H1 (cell line): ENCODE data around the gene HMHB1. TPM values are rescaled to one million over a fixed set of nuclear protein-coding genes. Genes with fewer than 3 reads are reported as not detected.
"Not testable (repeated sequence)": the region's sequence is repeated elsewhere in the genome, so short reads cannot be mapped to it uniquely, and the experiment has no call there.

ENCODE experiments used
- CTCF ChIA-PET: fragments of 300-600 bp; sonication (Branson Sonifier 250); formaldehyde crosslinking; loops from one replicate; lab custom pipeline; 2021; ENCODE audit not compliant: partially characterized antibody; lab: Charles Lee
- POLR2A ChIA-PET: fragments of 300-600 bp; sonication (Branson Sonifier 250); formaldehyde crosslinking; loops from one replicate; lab custom pipeline; 2021; ENCODE audit warnings: inconsistent platforms; ENCODE audit not compliant: partially characterized antibody; lab: Charles Lee
- DNase-seq, 2 experiments: peaks; one replicate each; pipeline versions ENCODE4 v3.0.0 to v3.0.0-alpha.2; 2010 to 2022; ENCODE audit warnings: low spot score in 2 of 2, low read depth in 1 of 2, mixed read lengths in 1 of 2
- FAIRE-seq: peaks from 2 replicates; lab custom pipeline; 2011; peaks lifted over from hg19 to GRCh38; lab: Jason Lieb, UNC
- H2AFZ ChIP-seq: 2 replicates; pipeline ENCODE4 v1.8.1; 2012; ENCODE audit warnings: low read length, inconsistent platforms
- H2AK5ac ChIP-seq: 2 replicates; pipeline ENCODE4 v1.6.1; 2013; ENCODE audit warnings: low read depth, low read length
- H2BK120ac ChIP-seq: replicated peaks from 2 replicates; pipeline ENCODE3; 2013; ENCODE audit warnings: low read depth, low read length, inconsistent platforms
- H2BK12ac ChIP-seq: 2 replicates; pipeline ENCODE4 v1.6.1; 2013; ENCODE audit warnings: low read depth, low read length
- H2BK15ac ChIP-seq: 2 replicates; pipeline ENCODE4 v1.6.1; 2013; ENCODE audit warnings: low read length
- H2BK20ac ChIP-seq: 2 replicates; pipeline ENCODE4 v1.6.1; 2013; ENCODE audit warnings: low read length
- H2BK5ac ChIP-seq: 2 replicates; pipeline ENCODE4 v1.6.1; 2013; ENCODE audit warnings: low read depth, low read length
- H3K14ac ChIP-seq: 2 replicates; pipeline ENCODE4 v1.6.1; 2013; ENCODE audit warnings: inconsistent platforms; ENCODE audit not compliant: insufficient read length
- H3K18ac ChIP-seq: 2 replicates; pipeline ENCODE4 v1.6.1; 2013; ENCODE audit warnings: low read length; ENCODE audit errors: extremely low read depth
- H3K23ac ChIP-seq: 2 replicates; pipeline ENCODE4 v1.6.1; 2013; ENCODE audit warnings: inconsistent platforms; ENCODE audit not compliant: insufficient read length
- H3K23me2 ChIP-seq: 2 replicates; pipeline ENCODE4 v1.6.1; 2013; ENCODE audit warnings: low read depth, low read length
- H3K27ac ChIP-seq: 2 replicates; pipeline ENCODE4 v1.6.1; 2011; ENCODE audit warnings: low read depth, low read length, inconsistent platforms
- H3K27me3 ChIP-seq, 4 experiments: replicated peaks in 1 of 4; 1 replicate in 1 of 4; 2 replicates in 3 of 4; pipeline versions ENCODE4 v1.6.1 to v1.8.1; 2011 to 2013; ENCODE audit warnings: low read length in 3 of 4, mild to moderate bottlenecking in 3 of 4, inconsistent platforms in 2 of 4, mixed read lengths in 2 of 4, moderate library complexity in 1 of 4; ENCODE audit not compliant: control insufficient read depth in 3 of 4, insufficient read depth in 3 of 4; ENCODE audit errors: extremely low read depth in 1 of 4
- H3K36me3 ChIP-seq, 4 experiments: 2 replicates each; pipeline versions ENCODE4 v1.6.1 to v1.8.1; 2011 to 2013; ENCODE audit warnings: mild to moderate bottlenecking in 4 of 4, low read length in 3 of 4, moderate library complexity in 2 of 4, control low read depth in 1 of 4, inconsistent platforms in 1 of 4; ENCODE audit not compliant: insufficient read depth in 4 of 4, control insufficient read depth in 2 of 4
- H3K4ac ChIP-seq: replicated peaks from 2 replicates; pipeline ENCODE3; 2013; ENCODE audit warnings: low read length, low read depth, mixed read lengths, inconsistent platforms; ENCODE audit not compliant: insufficient read length
- H3K4me1 ChIP-seq, 4 experiments: replicated peaks in 1 of 4; 1 replicate in 1 of 4; 2 replicates in 3 of 4; pipeline versions ENCODE4 v1.6.1 to v1.8.1; 2011 to 2013; ENCODE audit warnings: low read length in 3 of 4, inconsistent platforms in 2 of 4, mixed read lengths in 1 of 4; ENCODE audit not compliant: insufficient read depth in 4 of 4, control insufficient read depth in 3 of 4
- H3K4me2 ChIP-seq, 2 experiments: 2 replicates each; pipeline versions ENCODE4 v1.6.1 to v1.8.1; 2011 to 2013; ENCODE audit warnings: low read depth in 2 of 2, low read length in 2 of 2, control low read depth in 1 of 2, inconsistent platforms in 1 of 2, mild to moderate bottlenecking in 1 of 2; ENCODE audit not compliant: insufficient read depth in 1 of 2
- H3K4me3 ChIP-seq, 4 experiments: fragments of 200-600, 300-600 bp in 1 of 4; sonication (generic), shearing (Covaris generic), sonication (Bioruptor Twin) in 1 of 4; 2 replicates each; pipeline versions ENCODE4 v1.5.1 to v1.8.1; 2011 to 2016; ENCODE audit warnings: low read length in 4 of 4, low read depth in 3 of 4, control low read depth in 2 of 4, inconsistent platforms in 2 of 4, mild to moderate bottlenecking in 2 of 4, mixed read lengths in 1 of 4, moderate library complexity in 1 of 4; ENCODE audit not compliant: insufficient read depth in 2 of 4; ENCODE audit errors: extremely low read depth in 1 of 4
- H3K56ac ChIP-seq: replicated peaks from 2 replicates; pipeline ENCODE3; 2013; ENCODE audit warnings: low read depth, mild to moderate bottlenecking, mixed read lengths, low read length, inconsistent platforms; ENCODE audit not compliant: insufficient read length
- H3K79me1 ChIP-seq: 2 replicates; pipeline ENCODE4 v1.6.1; 2013; ENCODE audit warnings: low read depth, low read length, control low read depth
- H3K79me2 ChIP-seq, 2 experiments: 2 replicates each; pipeline versions ENCODE4 v1.6.1 to v1.8.1; 2012 to 2013; ENCODE audit warnings: low read length in 2 of 2, mild to moderate bottlenecking in 2 of 2, inconsistent platforms in 1 of 2; ENCODE audit not compliant: insufficient read depth in 2 of 2, control insufficient read depth in 1 of 2
- H3K9ac ChIP-seq, 4 experiments: replicated peaks in 1 of 4; 1 replicate in 1 of 4; 2 replicates in 3 of 4; pipeline versions ENCODE4 v1.6.1 to v1.8.1; 2011 to 2013; ENCODE audit warnings: low read depth in 3 of 4, low read length in 3 of 4, control low read depth in 2 of 4, mild to moderate bottlenecking in 2 of 4, moderate library complexity in 2 of 4, inconsistent platforms in 1 of 4; ENCODE audit errors: extremely low read depth in 1 of 4
- H3K9me3 ChIP-seq, 2 experiments: 2 replicates each; pipeline versions ENCODE4 v1.6.1 to v1.8.1; 2012 to 2013; ENCODE audit warnings: mild to moderate bottlenecking in 2 of 2, moderate library complexity in 2 of 2, control low read depth in 1 of 2, inconsistent platforms in 1 of 2, low read depth in 1 of 2, low read length in 1 of 2, mixed read lengths in 1 of 2; ENCODE audit not compliant: insufficient read depth in 2 of 2
- H4K20me1 ChIP-seq, 2 experiments: replicated peaks in 1 of 2; 2 replicates each; pipeline versions ENCODE3 to v1.8.1; 2011 to 2013; ENCODE audit warnings: inconsistent platforms in 2 of 2, low read length in 2 of 2, mild to moderate bottlenecking in 1 of 2; ENCODE audit not compliant: insufficient read depth in 2 of 2, control insufficient read depth in 1 of 2
- H4K5ac ChIP-seq: 2 replicates; pipeline ENCODE4 v1.6.1; 2013; ENCODE audit warnings: low read length, low read depth, mixed read lengths, inconsistent platforms; ENCODE audit not compliant: insufficient read length
- H4K8ac ChIP-seq: 2 replicates; pipeline ENCODE4 v1.8.0; 2013; ENCODE audit warnings: mild to moderate bottlenecking, moderate library complexity, low read length, inconsistent platforms; ENCODE audit not compliant: insufficient read depth; ENCODE audit errors: extremely low read depth
- H4K91ac ChIP-seq: replicated peaks from 2 replicates; pipeline ENCODE3; 2013; ENCODE audit warnings: low read length, mixed read lengths, inconsistent platforms; ENCODE audit not compliant: insufficient read length
- WGBS, 2 experiments: shearing (Covaris generic) in 1 of 2; methylation state at CpG; one replicate each; pipeline versions ENCODE4 v1.1.6 to v1.1.7; 2013 to 2015; ENCODE audit warnings: low lambda C conversion rate in 2 of 2, mixed read lengths in 2 of 2, inconsistent platforms in 1 of 2, low coverage in 1 of 2, missing lambda C conversion rate in 1 of 2; ENCODE audit not compliant: insufficient replicate concordance in 2 of 2, insufficient coverage in 1 of 2, insufficient read length in 1 of 2; ENCODE audit errors: extremely low coverage in 1 of 2, missing lambda C conversion rate in 1 of 2; 5-methylcytosine and 5-hydroxymethylcytosine counted together
- polyA plus RNA-seq, 7 experiments: library from polyadenylated mRNA; depleted of rRNA in 3 of 7; stranded (reverse) in 5 of 7; unstranded in 2 of 7; fragments of >200 nt in 5 of 7; fragments of 200-250 nt in 2 of 7; gene quantifications; 1 replicate in 5 of 7; 2 replicates in 1 of 7; 4 replicates in 1 of 7; pipeline versions ENCODE4 v1.2.1 to v1.2.3, GENCODE V29; 2011 to 2013; ENCODE audit warnings: missing spikeins in 2 of 7, mixed read lengths in 2 of 7
- total RNA-seq: library from RNA; stranded (reverse); fragmentation: NEBNext Ultra II Directional; extraction: Animal tissue kit (Norgen Biotek cat#: 25700); gene quantifications from 2 replicates; pipeline ENCODE4 v1.2.1, GENCODE V29; 2021

Gene HMHB1
- total and polyA plus RNA-seq, 2 of the 8 experiments (the other 6 are each of a cell fraction or from before 2014, with no cell fraction given) = not detected

DNA sequence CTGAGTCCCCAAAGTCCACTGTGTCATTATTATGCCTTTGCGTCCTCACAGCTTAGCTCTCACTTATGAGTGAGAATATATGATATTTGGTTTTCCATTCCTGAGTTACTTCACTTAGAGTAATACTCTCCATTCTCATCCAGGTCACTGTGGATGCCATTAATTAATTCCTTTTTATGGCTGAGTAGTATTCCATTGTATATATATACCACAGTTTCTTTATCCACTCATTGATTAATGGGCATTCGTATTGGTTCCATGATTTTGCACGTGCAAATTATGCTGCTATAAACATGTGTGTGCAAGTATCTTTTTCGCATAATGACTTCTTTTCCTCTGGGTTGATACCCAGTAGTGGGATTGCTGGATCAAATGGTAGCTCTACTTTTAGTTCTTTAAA, 4.4 kb downstream of the HMHB1 start:
- H2BK120ac ChIP-seq, H3K9me3 ChIP-seq, H3K23me2 ChIP-seq, H2BK20ac ChIP-seq, H3K14ac ChIP-seq, H3K79me1 ChIP-seq, H4K20me1 ChIP-seq, H2BK12ac ChIP-seq, H3K27ac ChIP-seq, H3K4me2 ChIP-seq, H3K4me3 ChIP-seq, H3K9ac ChIP-seq, H3K56ac ChIP-seq, POLR2A ChIA-PET, H3K4ac ChIP-seq, H2AFZ ChIP-seq, H2AK5ac ChIP-seq, FAIRE-seq, H4K91ac ChIP-seq, H3K27me3 ChIP-seq, DNase-seq, H3K79me2 ChIP-seq, H4K5ac ChIP-seq, H4K8ac ChIP-seq, H2BK5ac ChIP-seq, H3K23ac ChIP-seq, H3K36me3 ChIP-seq, H3K18ac ChIP-seq, H3K4me1 ChIP-seq, H2BK15ac ChIP-seq: not testable (repeated sequence)
- WGBS, 2 experiments = 92% methylated on average over 4 of the region's 4 CpGs; no CpG with 5 or more reads in 1 of the 2 experiments
- CTCF ChIA-PET = interaction anchor here (1.4 to 1.8 kb wide), 2 partner anchors 8 to 15 kb away, joined by 4 to 6 read pairs; no protein-coding TSS in a partner anchor
